Thymus (tissue), 11 donors: ENCODE measurements around the gene FAM89A. TPM values are rescaled to one million over a fixed set of nuclear protein-coding genes. Genes with fewer than 3 reads are reported as not detected.

ENCODE experiments used
- DNase-seq, 9 donors: peaks; one replicate each; pipeline ENCODE4 v3.0.0-alpha.2; 2013; ENCODE audit warnings: low spot score in 9 of 9, low read depth in 6 of 9, missing footprints in 1 of 9
- H3K27ac ChIP-seq, 2 donors: one replicate each; pipeline ENCODE4 v1.5.1; 2013; ENCODE audit warnings: control low read depth in 1 of 2, low read depth in 1 of 2, low read length in 1 of 2, mild to moderate bottlenecking in 1 of 2, moderate library complexity in 1 of 2
- H3K27me3 ChIP-seq, 2 donors: one replicate each; pipeline ENCODE4 v1.5.1; 2013; ENCODE audit warnings: low read length in 1 of 2; ENCODE audit not compliant: control insufficient read depth in 2 of 2, insufficient read depth in 1 of 2
- H3K36me3 ChIP-seq, 2 donors: one replicate each; pipeline ENCODE4 v1.5.1; 2013; ENCODE audit warnings: low read length in 1 of 2, mild to moderate bottlenecking in 1 of 2, moderate library complexity in 1 of 2; ENCODE audit not compliant: control insufficient read depth in 2 of 2, insufficient read depth in 2 of 2
- H3K4me1 ChIP-seq, 2 donors: one replicate each; pipeline ENCODE4 v1.5.1; 2013; ENCODE audit warnings: low read length in 2 of 2; ENCODE audit not compliant: control insufficient read depth in 2 of 2, insufficient read depth in 2 of 2
- H3K4me3 ChIP-seq, 2 donors: one replicate each; pipeline ENCODE4 v1.5.1; 2013; ENCODE audit warnings: low read length in 2 of 2, control low read depth in 1 of 2, mild to moderate bottlenecking in 1 of 2
- H3K9me3 ChIP-seq, 2 donors: one replicate each; pipeline ENCODE4 v1.5.1; 2013; ENCODE audit warnings: low read length in 1 of 2, mild to moderate bottlenecking in 1 of 2; ENCODE audit not compliant: control insufficient read depth in 2 of 2, insufficient read depth in 1 of 2
- WGBS: extraction: QIAGEN DNeasy Blood & Tissue Kit; methylation state at CpG from one replicate; pipeline ENCODE4 v1.1.7; 2013; 5-methylcytosine and 5-hydroxymethylcytosine counted together
- polyA plus RNA-seq: library from polyadenylated mRNA; stranded (reverse); fragments of 200-250 nt; gene quantifications from one replicate; pipeline ENCODE4 v1.2.3, GENCODE V29; 2013
- total RNA-seq: library from RNA; stranded (reverse); fragments of 120-200 nt; gene quantifications from one replicate; pipeline ENCODE4 v1.2.4, GENCODE V29; 2013
- donor health status: healthy.

The FAM89A gene
- total and polyA plus RNA-seq, 2 donors: 3.7 to 12.3 TPM

DNA sequence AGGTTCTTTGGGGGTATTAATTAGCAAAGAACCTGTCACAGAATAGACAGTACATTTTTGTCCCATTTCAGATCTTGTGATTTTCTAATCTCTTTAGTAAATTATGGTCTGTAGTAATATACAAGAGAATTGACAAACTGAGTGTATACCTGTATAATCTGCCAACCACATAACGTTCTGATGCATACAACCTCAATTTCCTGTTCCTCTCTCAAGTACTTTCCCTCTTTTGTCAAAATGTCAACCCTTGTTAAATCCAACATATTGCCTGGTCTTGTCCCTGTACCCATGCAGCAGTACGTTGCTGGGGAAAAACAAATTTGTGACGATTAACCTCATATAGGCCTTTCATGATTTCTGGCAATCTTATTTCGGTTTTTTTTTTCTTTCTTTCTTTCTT lies 60.1 kb downstream of the FAM89A start:
- Histone ChIP-seq H3K4me3 (peak overlapping the region; percentile 88 to 94), H3K36me3 (peaks cover 9 to 27% of the 10 kb centered on the region in 2 donors), H3K27me3 (no peaks in the 10 kb centered on the region), H3K27ac (peak overlapping the region in 1 of 2 donors; percentile 82), H3K4me1 (peaks cover 26 to 36% of the 10 kb centered on the region in 2 donors), H3K9me3 (no peaks in the 10 kb centered on the region)
- DNase-seq: peak in 4 of 9 donors; percentile 4 to 47 (median 22)
- WGBS: 66% methylated on average over 4 of the region's 4 CpGs

- Histone ChIP-seq H3K9me3 (no peaks in the 10 kb centered on the region), H3K4me1 (peaks cover 26 to 36% of the 10 kb centered on the region in 2 donors), H3K27me3 (no peaks in the 10 kb centered on the region), H3K36me3 (peaks cover 9 to 27% of the 10 kb centered on the region in 2 donors), H3K4me3 (peak overlapping the region; percentile 88 to 94), H3K27ac (peak overlapping the region; percentile 68 to 82)
- DNase-seq: no peak
- WGBS: 6% methylated on average over 12 of the region's 12 CpGs
Observed at GRCh38 chr1:230979389-230979716, 60.7 kb downstream of the FAM89A start.

- DNase-seq: peak; percentile 83 to 98 (median 94)
- peaks cover 26 to 36% of the 10 kb centered on the region in 2 donors for H3K4me1 ChIP-seq
- WGBS: under 1% methylated on average over 79 of the region's 79 CpGs
Observed at GRCh38 chr1:230978491-230979388, 61.3 kb downstream of the FAM89A start, which contains the start of the genes ARV1 and TTC13. TSS of gene ARV1 (plus strand) at chr1:230979094. CDS start at chr1:230979106, 12 bp downstream. TSS of gene TTC13 (minus strand) at chr1:230978861. CDS start at chr1:230978830, 31 bp downstream.

DNA sequence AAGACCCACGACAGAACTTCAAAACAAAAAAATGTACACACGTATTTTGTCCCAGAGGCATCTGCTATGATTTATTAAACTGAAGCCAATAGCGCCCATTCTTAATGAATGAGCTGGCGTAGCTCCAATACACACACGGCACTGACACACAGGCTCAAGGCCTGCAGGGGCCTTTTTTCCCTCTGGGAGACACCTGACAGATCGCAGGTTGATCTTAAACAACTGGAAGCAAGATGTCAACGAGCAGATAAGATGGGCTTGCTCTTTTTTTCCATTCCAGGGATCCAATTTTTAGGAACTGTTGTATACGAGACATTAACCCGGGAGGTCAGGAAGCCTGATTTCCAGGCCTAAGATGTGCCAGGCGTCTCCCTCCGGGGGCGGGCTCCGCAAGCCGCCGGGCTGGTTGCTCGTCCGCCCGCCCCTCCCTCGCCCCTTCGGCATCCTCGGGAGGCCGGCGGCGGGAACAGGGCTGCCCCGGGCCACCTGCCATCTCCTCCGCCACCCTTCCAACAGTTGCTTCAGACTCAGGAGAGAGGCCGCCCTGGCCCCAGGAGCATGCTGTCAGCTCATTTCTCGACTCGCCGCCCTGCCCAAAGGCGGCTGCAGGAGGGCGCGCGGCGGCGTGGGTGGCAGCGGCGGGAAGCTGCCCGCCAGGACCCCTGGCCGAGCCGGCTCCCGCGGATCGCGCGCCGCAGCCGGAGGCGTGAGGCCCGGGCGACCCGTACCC lies 62.1 kb downstream of the FAM89A start:
- H3K4me3 ChIP-seq: peak overlapping the region; percentile 88 to 94
- H3K27ac ChIP-seq: peak overlapping the region; percentile 79 to 82
- no peaks in the 10 kb centered on the region for H3K27me3 ChIP-seq
- H3K4me1 ChIP-seq: peaks cover 33 to 42% of the 10 kb centered on the region in 2 donors
- H3K36me3 ChIP-seq: peaks cover 9 to 27% of the 10 kb centered on the region in 2 donors
- no peaks in the 10 kb centered on the region for H3K9me3 ChIP-seq
- whole genome bisulfite sequencing: 2% methylated on average over 52 of the region's 52 CpGs
- DNase-seq: peak in 4 of 9 donors; percentile 15 to 54 (median 20)

More at GRCh38 chr1:230978491-230979388, 61.3 kb downstream of the FAM89A start, which contains the start of the genes ARV1 and TTC13:
- Histone ChIP-seq H3K4me3 (peak within 1 kb of the TSS; percentile 88 to 94), H3K27ac (peak within 1 kb of the TSS; percentile 82), H3K9me3 (no peaks in the 10 kb centered on the region), H3K36me3 (peaks cover 9 to 27% of the 10 kb centered on the region in 2 donors), H3K27me3 (no peaks in the 10 kb centered on the region)

GRCh38 chr1:230976825-230977747 lies 63.0 kb downstream of the FAM89A start:
- peak in 5 of 9 donors; percentile 25 to 70 (median 48) for DNase-seq
- 17% methylated on average over 14 of the region's 14 CpGs for WGBS

GRCh38 chr1:230976360-230976759 lies 63.7 kb downstream of the FAM89A start:
- peaks cover 9 to 13% of the 10 kb centered on the region in 2 donors for H3K36me3 ChIP-seq
- 84% methylated on average over 4 of the region's 4 CpGs for WGBS
- peak in 1 of 9 donors; percentile 4 for DNase-seq
- no peak overlapping the region for H3K4me3 ChIP-seq
- no peak overlapping the region for H3K27ac ChIP-seq
- H3K4me1 ChIP-seq: peaks cover 41 to 52% of the 10 kb centered on the region in 2 donors
- H3K9me3 ChIP-seq: no peaks in the 10 kb centered on the region
- no peaks in the 10 kb centered on the region for H3K27me3 ChIP-seq

More at GRCh38 chr1:230976825-230977747, 63.0 kb downstream of the FAM89A start:
- Histone ChIP-seq H3K27me3 (no peaks in the 10 kb centered on the region), H3K9me3 (no peaks in the 10 kb centered on the region), H3K4me3 (peak overlapping the region; percentile 88 to 94), H3K36me3 (peaks cover 9 to 20% of the 10 kb centered on the region in 2 donors), H3K4me1 (peaks cover 38 to 49% of the 10 kb centered on the region in 2 donors), H3K27ac (peak overlapping the region; percentile 74 to 79)

DNA sequence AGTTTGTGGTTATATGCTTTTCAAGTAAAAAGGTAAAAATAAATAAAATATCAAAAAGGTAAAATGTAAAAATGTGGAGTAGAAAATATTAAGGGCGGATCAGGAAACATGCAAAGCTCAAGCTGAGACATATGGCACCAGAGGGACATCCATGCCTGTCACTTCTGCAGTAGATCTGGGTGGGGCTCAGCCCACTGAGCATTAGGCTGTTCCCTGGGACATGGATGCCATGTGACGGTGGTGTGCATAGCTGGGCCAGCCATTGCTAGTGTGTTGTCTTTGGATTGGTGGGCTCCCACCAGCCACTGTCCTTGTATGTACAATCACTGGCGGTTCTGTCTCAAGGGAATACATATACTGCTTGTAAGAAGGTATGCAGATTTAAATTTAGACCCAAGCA lies 64.4 kb downstream of the FAM89A start:
- Histone ChIP-seq H3K27ac (no peak overlapping the region), H3K4me1 (peaks cover 41 to 52% of the 10 kb centered on the region in 2 donors), H3K4me3 (no peak overlapping the region), H3K27me3 (no peaks in the 10 kb centered on the region), H3K9me3 (no peaks in the 10 kb centered on the region), H3K36me3 (peaks cover 9% of the 10 kb centered on the region in 2 donors)
- no peak for DNase-seq
- 99% methylated on average over 3 of the region's 3 CpGs for WGBS

- Histone ChIP-seq H3K4me3 (no peak overlapping the region), H3K4me1 (peaks cover 35 to 42% of the 10 kb centered on the region in 2 donors), H3K36me3 (peaks cover 12 to 16% of the 10 kb centered on the region in 2 donors), H3K9me3 (no peaks in the 10 kb centered on the region), H3K27ac (peak overlapping the region; percentile 42 to 69), H3K27me3 (no peaks in the 10 kb centered on the region)
- DNase-seq: peak in 8 of 9 donors; percentile 56 to 91 (median 74)
- WGBS: 3% methylated on average over 1 of the region's 1 CpG
Observed at GRCh38 chr1:230972855-230973271, 67.2 kb downstream of the FAM89A start.
